Measurements from ENCODE around the gene TXNDC17.
"Not testable (repeated sequence)": the region's sequence is repeated elsewhere in the genome, so short reads cannot be mapped to it uniquely, and the experiment has no call there.

TXNDC17 gene

GRCh38 chr17:6640536-6641246, at the start of gene TXNDC17, which contains the start of gene KIAA0753:
Gene TXNDC17, plus strand, starts transcription at chr17:6641060. Its CDS starts 23 bp downstream, at chr17:6641083.
Gene KIAA0753, minus strand, starts transcription at chr17:6640711. Its CDS starts 5,608 bp downstream, at chr17:6635103.
- H3K9ac ChIP-seq, result peak within 1 kb of the TSS; percentile 78 to 92 (median 90)
- H3K4me2 ChIP-seq, result peak within 1 kb of the TSS; percentile 94 to 100 (median 97)
- H3K36me3 ChIP-seq, result peaks cover 29 to 46% (median 34%) of the 10 kb centered on the region in 11 experiments
- no peaks in the 10 kb centered on the region for H3K27me3 ChIP-seq
- peaks cover 35 to 44% (median 38%) of the 10 kb centered on the region in 10 experiments for H3K4me1 ChIP-seq
- no peaks in the 10 kb centered on the region for H3K9me3 ChIP-seq (replicated peaks in 1 of 11)
- peak within 1 kb of the TSS; percentile 72 to 97 (median 92) for H3K4me3 ChIP-seq
- no peak for TF ChIP-seq Cebpa-rat (IDR thresholded peaks at IDR 0.05)
- H3K27ac ChIP-seq, result peak within 1 kb of the TSS; percentile 73 to 92 (median 88)
- H4K20me1 ChIP-seq, result peaks cover 6 to 65% (median 43%) of the 10 kb centered on the region in 11 experiments; a peak in 16 of 22 replicates

- H3K9ac ChIP-seq, result no peak overlapping the region
- H3K9me3 ChIP-seq (replicated peaks in 1 of 11), result peaks cover 0 to 4% (median under 1%) of the 10 kb centered on the region in 11 experiments; a peak in 6 of 22 replicates
- no peaks in the 10 kb centered on the region for H3K4me1 ChIP-seq
- no peak overlapping the region for H3K4me3 ChIP-seq
- H3K4me2 ChIP-seq, result no peak overlapping the region
- TF ChIP-seq Cebpa-rat (IDR thresholded peaks at IDR 0.05), result no peak
- peaks cover 95 to 100% (median 98%) of the 10 kb centered on the region in 11 experiments for H3K36me3 ChIP-seq
- H4K20me1 ChIP-seq, result no peaks in the 10 kb centered on the region
- H3K27me3 ChIP-seq, result no peaks in the 10 kb centered on the region
- H3K27ac ChIP-seq, result no peak overlapping the region
Measured at GRCh38 chr17:6591599-6592158, 49.2 kb upstream of the TXNDC17 start.

GRCh38 chr17:6592173-6592572, 48.7 kb upstream of the TXNDC17 start:
- no peaks in the 10 kb centered on the region for H3K9me3 ChIP-seq (replicated peaks in 1 of 11)
- TF ChIP-seq Cebpa-rat (IDR thresholded peaks at IDR 0.05), result no peak
- H3K4me2 ChIP-seq, result no peak overlapping the region
- H3K27ac ChIP-seq, result no peak overlapping the region
- H3K4me3 ChIP-seq, result no peak overlapping the region
- H3K36me3 ChIP-seq, result peaks cover 94 to 100% (median 98%) of the 10 kb centered on the region in 11 experiments
- H3K27me3 ChIP-seq, result no peaks in the 10 kb centered on the region
- no peak overlapping the region for H3K9ac ChIP-seq
- H3K4me1 ChIP-seq, result no peaks in the 10 kb centered on the region
- H4K20me1 ChIP-seq, result no peaks in the 10 kb centered on the region

- H3K4me2 ChIP-seq; H3K4me3 ChIP-seq; H3K9ac ChIP-seq; H4K20me1 ChIP-seq; H3K27ac ChIP-seq; H3K9me3 ChIP-seq (replicated peaks in 1 of 11); H3K27me3 ChIP-seq; H3K4me1 ChIP-seq: not testable (repeated sequence)
- peaks cover 92 to 99% (median 97%) of the 10 kb centered on the region in 11 experiments for H3K36me3 ChIP-seq
Measured at GRCh38 chr17:6593371-6593770, 47.5 kb upstream of the TXNDC17 start.

GRCh38 chr17:6596081-6596480, 44.8 kb upstream of the TXNDC17 start:
- H3K4me2 ChIP-seq, result no peak overlapping the region
- no peak overlapping the region for H3K4me3 ChIP-seq
- peaks cover 9 to 36% (median 21%) of the 10 kb centered on the region in 10 experiments for H3K4me1 ChIP-seq
- H3K27me3 ChIP-seq, result no peaks in the 10 kb centered on the region
- no peak for TF ChIP-seq Cebpa-rat (IDR thresholded peaks at IDR 0.05)
- peaks cover 0 to 5% (median 0%) of the 10 kb centered on the region in 11 experiments; a peak in 1 of 22 replicates for H4K20me1 ChIP-seq
- H3K36me3 ChIP-seq, result peaks cover 82 to 96% (median 89%) of the 10 kb centered on the region in 11 experiments
- no peak overlapping the region for H3K27ac ChIP-seq
- H3K9ac ChIP-seq, result no peak overlapping the region
- H3K9me3 ChIP-seq (replicated peaks in 1 of 11), result no peaks in the 10 kb centered on the region

- no peaks in the 10 kb centered on the region for H3K27me3 ChIP-seq
- no peak overlapping the region for H3K4me2 ChIP-seq
- no peaks in the 10 kb centered on the region for H3K9me3 ChIP-seq (replicated peaks in 1 of 11)
- H4K20me1 ChIP-seq, result peaks cover 0 to 5% (median 0%) of the 10 kb centered on the region in 11 experiments; a peak in 1 of 22 replicates
- H3K27ac ChIP-seq, result no peak overlapping the region
- H3K36me3 ChIP-seq, result peaks cover 82 to 96% (median 89%) of the 10 kb centered on the region in 11 experiments
- H3K9ac ChIP-seq, result no peak overlapping the region
- no peak for TF ChIP-seq Cebpa-rat (IDR thresholded peaks at IDR 0.05)
- no peak overlapping the region for H3K4me3 ChIP-seq
- peaks cover 9 to 38% (median 21%) of the 10 kb centered on the region in 10 experiments for H3K4me1 ChIP-seq
Measured at GRCh38 chr17:6596511-6596910, 44.3 kb upstream of the TXNDC17 start.

- H3K4me3 ChIP-seq, result no peak overlapping the region
- H3K27me3 ChIP-seq, result no peaks in the 10 kb centered on the region
- TF ChIP-seq Cebpa-rat (IDR thresholded peaks at IDR 0.05), result no peak
- H3K4me2 ChIP-seq, result no peak overlapping the region
- peaks cover 0 to 5% (median 0%) of the 10 kb centered on the region in 11 experiments; a peak in 1 of 22 replicates for H4K20me1 ChIP-seq
- peaks cover 79 to 96% (median 89%) of the 10 kb centered on the region in 11 experiments for H3K36me3 ChIP-seq
- no peak overlapping the region for H3K9ac ChIP-seq
- H3K9me3 ChIP-seq (replicated peaks in 1 of 11), result no peaks in the 10 kb centered on the region
- peaks cover 9 to 38% (median 21%) of the 10 kb centered on the region in 10 experiments for H3K4me1 ChIP-seq
- H3K27ac ChIP-seq, result no peak overlapping the region
Measured at GRCh38 chr17:6596941-6597340, 43.9 kb upstream of the TXNDC17 start.

- Histone ChIP-seq H3K27me3 (no peaks in the 10 kb centered on the region), H3K4me1 (peaks cover 9 to 38% (median 21%) of the 10 kb centered on the region in 10 experiments), H3K9me3 (replicated peaks in 1 of 11) (no peaks in the 10 kb centered on the region), H3K27ac (no peak overlapping the region; a peak in 1 of 22 replicates), H3K4me2 (peak overlapping the region in 2 of 11 experiments; percentile 75; a peak in 4 of 22 replicates), H3K36me3 (peaks cover 79 to 96% (median 89%) of the 10 kb centered on the region in 11 experiments), H3K4me3 (no peak overlapping the region), H4K20me1 (peaks cover 0 to 5% (median 0%) of the 10 kb centered on the region in 11 experiments; a peak in 1 of 22 replicates), H3K9ac (no peak overlapping the region)
- no peak for TF ChIP-seq Cebpa-rat (IDR thresholded peaks at IDR 0.05)
Measured at GRCh38 chr17:6597727-6598126, 43.1 kb upstream of the TXNDC17 start.

- H3K27ac ChIP-seq, result peak overlapping the region; percentile 7 to 79 (median 55); a peak in 18 of 22 replicates
- H4K20me1 ChIP-seq, result peaks cover 0 to 5% (median 0%) of the 10 kb centered on the region in 11 experiments; a peak in 1 of 22 replicates
- H3K27me3 ChIP-seq, result no peaks in the 10 kb centered on the region
- peaks cover 73 to 94% (median 86%) of the 10 kb centered on the region in 11 experiments for H3K36me3 ChIP-seq
- H3K4me3 ChIP-seq, result no peak overlapping the region
- TF ChIP-seq Cebpa-rat (IDR thresholded peaks at IDR 0.05), result no peak
- peak overlapping the region in 8 of 11 experiments; percentile 13 to 77 (median 52); a peak in 15 of 22 replicates for H3K4me2 ChIP-seq
- H3K4me1 ChIP-seq, result peaks cover 9 to 38% (median 21%) of the 10 kb centered on the region in 10 experiments
- H3K9ac ChIP-seq, result peak overlapping the region in 2 of 11 experiments; percentile 21 to 52; a peak in 2 of 22 replicates
- H3K9me3 ChIP-seq (replicated peaks in 1 of 11), result no peaks in the 10 kb centered on the region
Measured at GRCh38 chr17:6599364-6599763, 41.5 kb upstream of the TXNDC17 start.
